Common myeloid progenitor, CD34-positive (primary cell): Measurements from ENCODE around the gene DENND2C.

Source experiments
- CTCF ChIA-PET: fragments of 350-600 bp; sonication (Branson Sonifier 250); formaldehyde crosslinking; loops from one replicate; lab custom pipeline; 2021; ENCODE audit warnings: antibody characterized with exemption; lab: Charles Lee
- POLR2A ChIA-PET: fragments of 350-600 bp; sonication (Branson Sonifier 250); formaldehyde crosslinking; loops from one replicate; lab custom pipeline; 2021; ENCODE audit warnings: antibody characterized with exemption; lab: Charles Lee
- DNase-seq, 3 donors: peaks; one replicate each; pipeline versions ENCODE4 v3.0.0 to v3.0.0-alpha.2; 2013
- H3K27ac ChIP-seq, 2 experiments: 1 replicate in 1 of 2; 2 replicates in 1 of 2; pipeline ENCODE4 v1.7.0; 2013; ENCODE audit warnings: inconsistent platforms in 2 of 2, low read length in 2 of 2, mild to moderate bottlenecking in 2 of 2, low read depth in 1 of 2, moderate library complexity in 1 of 2; ENCODE audit not compliant: severe bottlenecking in 2 of 2, insufficient read depth in 1 of 2, poor library complexity in 1 of 2
- H3K27me3 ChIP-seq, 5 experiments: replicated peaks in 2 of 5; 1 replicate in 3 of 5; 2 replicates in 2 of 5; pipeline versions ENCODE4 v1.6.1 to v1.7.0; 2013; ENCODE audit warnings: low read length in 4 of 5, mild to moderate bottlenecking in 2 of 5, moderate library complexity in 2 of 5, inconsistent platforms in 1 of 5; ENCODE audit not compliant: insufficient read depth in 5 of 5, control insufficient read depth in 4 of 5
- H3K36me3 ChIP-seq, 4 experiments: 1 replicate in 2 of 4; 2 replicates in 2 of 4; pipeline versions ENCODE4 v1.6.1 to v1.7.0; 2013; ENCODE audit warnings: low read length in 3 of 4, control low read depth in 1 of 4, mild to moderate bottlenecking in 1 of 4; ENCODE audit not compliant: control insufficient read depth in 4 of 4, insufficient read depth in 4 of 4
- H3K4me1 ChIP-seq, 4 experiments: 1 replicate in 3 of 4; 2 replicates in 1 of 4; pipeline versions ENCODE4 v1.6.1 to v1.7.1; 2013; ENCODE audit warnings: low read length in 3 of 4, mild to moderate bottlenecking in 3 of 4, control low read depth in 1 of 4, inconsistent platforms in 1 of 4, moderate library complexity in 1 of 4; ENCODE audit not compliant: control insufficient read depth in 4 of 4, insufficient read depth in 4 of 4; ENCODE audit errors: control extremely low read depth in 1 of 4
- H3K4me3 ChIP-seq, 7 experiments: 1 replicate in 4 of 7; 2 replicates in 3 of 7; pipeline versions ENCODE4 v1.5.1 to v1.7.0; 2013; ENCODE audit warnings: mild to moderate bottlenecking in 7 of 7, low read length in 6 of 7, moderate library complexity in 6 of 7, inconsistent platforms in 2 of 7, low read depth in 2 of 7, control low read depth in 1 of 7; ENCODE audit not compliant: insufficient read depth in 4 of 7, control insufficient read depth in 1 of 7; ENCODE audit errors: extremely low read depth in 1 of 7
- H3K9me3 ChIP-seq, 5 experiments: 1 replicate in 4 of 5; 2 replicates in 1 of 5; pipeline versions ENCODE4 v1.6.1 to v1.7.1; 2013; ENCODE audit warnings: low read length in 4 of 5, mild to moderate bottlenecking in 2 of 5, inconsistent platforms in 1 of 5, low read depth in 1 of 5, moderate library complexity in 1 of 5; ENCODE audit not compliant: control insufficient read depth in 4 of 5, insufficient read depth in 2 of 5; ENCODE audit errors: control extremely low read depth in 1 of 5
- WGBS: methylation state at CpG from one replicate; pipeline ENCODE4 v1.1.5; 2013; ENCODE audit not compliant: insufficient coverage; 5-methylcytosine and 5-hydroxymethylcytosine counted together

Gene DENND2C

DNA sequence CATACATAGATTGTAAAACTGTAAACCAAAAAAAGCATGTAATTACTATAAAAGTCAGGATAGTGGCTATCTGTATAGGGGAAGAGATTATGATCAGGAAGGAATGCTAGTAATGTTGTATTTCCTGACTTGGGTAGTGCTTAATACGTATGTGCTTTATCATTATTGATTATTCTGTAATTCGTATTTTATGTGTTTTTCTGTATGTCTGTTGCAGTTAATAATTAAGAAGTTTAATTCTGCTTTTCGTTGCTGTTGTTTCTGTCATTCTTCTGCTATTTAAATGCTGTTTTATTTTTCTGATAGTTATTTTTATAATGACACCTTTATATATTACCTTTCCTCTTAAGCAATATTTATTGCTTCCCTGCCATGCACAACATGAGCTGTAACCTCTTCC lies 129.6 kb downstream of the DENND2C start:
- H3K36me3 ChIP-seq = no peaks in the 10 kb centered on the region
- no peak overlapping the region for H3K4me3 ChIP-seq
- no peak overlapping the region for H3K27ac ChIP-seq
- ChIA-PET CTCF (no interaction called here), POLR2A (no interaction called here)
- H3K9me3 ChIP-seq = no peaks in the 10 kb centered on the region
- no peak for DNase-seq
- H3K4me1 ChIP-seq = no peaks in the 10 kb centered on the region
- no CpG with 5 or more reads among the region's 3 CpGs for WGBS
- no peaks in the 10 kb centered on the region for H3K27me3 ChIP-seq

DNA sequence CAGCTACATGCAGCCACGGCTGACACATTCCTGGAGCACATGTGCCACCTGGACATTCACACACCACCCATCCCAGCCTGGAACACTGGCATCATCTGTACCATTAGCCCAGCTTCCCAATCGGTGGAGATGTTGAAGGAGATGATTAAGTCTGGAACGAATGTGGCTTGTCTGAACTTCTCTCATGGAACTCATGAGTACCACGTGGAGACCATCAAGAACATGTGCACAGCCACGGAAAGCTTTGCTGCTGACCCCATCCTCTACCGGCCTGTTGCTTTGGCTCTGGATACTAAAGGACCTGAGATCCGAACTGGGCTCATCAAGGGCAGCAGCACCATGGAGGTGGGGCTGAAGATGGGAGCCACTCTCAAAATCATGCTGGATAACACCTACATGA lies 133.8 kb downstream of the DENND2C start:
- POLR2A ChIA-PET = no interaction called here
- H3K36me3 ChIP-seq = no peaks in the 10 kb centered on the region
- H3K9me3 ChIP-seq = no peaks in the 10 kb centered on the region
- no peak overlapping the region for H3K4me3 ChIP-seq
- H3K4me1 ChIP-seq = no peaks in the 10 kb centered on the region
- WGBS = 95% methylated on average over 4 of the region's 7 CpGs
- CTCF ChIA-PET = no interaction called here
- no peak for DNase-seq
- H3K27me3 ChIP-seq = no peaks in the 10 kb centered on the region
- no peak overlapping the region for H3K27ac ChIP-seq

DNA sequence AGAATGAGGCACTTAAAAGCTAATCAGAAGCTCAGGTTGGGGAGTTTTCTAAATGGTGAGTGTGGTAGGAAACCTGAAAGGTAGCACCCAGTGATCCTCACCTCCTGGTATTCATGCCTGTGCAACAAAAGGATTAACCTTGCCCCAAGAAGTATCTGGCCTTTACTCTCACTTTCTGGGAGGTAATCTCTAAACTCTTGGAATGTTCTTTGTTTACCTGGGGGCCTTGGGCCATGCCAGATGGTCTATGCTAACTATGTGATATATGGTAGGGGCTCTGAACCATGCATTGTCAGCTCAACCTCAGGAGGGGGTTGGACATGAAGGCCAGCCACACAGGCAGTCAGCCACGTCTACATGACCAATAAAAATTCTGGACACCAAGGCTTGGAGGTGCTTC lies 134.4 kb downstream of the DENND2C start:
- Histone ChIP-seq H3K4me1 (no peaks in the 10 kb centered on the region), H3K36me3 (no peaks in the 10 kb centered on the region), H3K27me3 (no peaks in the 10 kb centered on the region), H3K9me3 (no peaks in the 10 kb centered on the region), H3K4me3 (no peak overlapping the region), H3K27ac (no peak overlapping the region)
- CTCF ChIA-PET = interaction anchor here (1.7 kb wide), 1 partner anchor 24 kb away, joined by 6 read pairs; no protein-coding TSS in a partner anchor
- POLR2A ChIA-PET = no interaction called here
- no peak for DNase-seq
- 100% methylated on average over 1 of the region's 1 CpG for WGBS
